ENCODE measurements around the gene MED9. TPM values are rescaled to one million over a fixed set of nuclear protein-coding genes. Genes with fewer than 3 reads are reported as not detected.

MED9 gene
- total and polyA plus RNA-seq, 2 of the 4 experiments (the other 2 are of a cell fraction) = 6.1 to 10.1 TPM

DNA sequence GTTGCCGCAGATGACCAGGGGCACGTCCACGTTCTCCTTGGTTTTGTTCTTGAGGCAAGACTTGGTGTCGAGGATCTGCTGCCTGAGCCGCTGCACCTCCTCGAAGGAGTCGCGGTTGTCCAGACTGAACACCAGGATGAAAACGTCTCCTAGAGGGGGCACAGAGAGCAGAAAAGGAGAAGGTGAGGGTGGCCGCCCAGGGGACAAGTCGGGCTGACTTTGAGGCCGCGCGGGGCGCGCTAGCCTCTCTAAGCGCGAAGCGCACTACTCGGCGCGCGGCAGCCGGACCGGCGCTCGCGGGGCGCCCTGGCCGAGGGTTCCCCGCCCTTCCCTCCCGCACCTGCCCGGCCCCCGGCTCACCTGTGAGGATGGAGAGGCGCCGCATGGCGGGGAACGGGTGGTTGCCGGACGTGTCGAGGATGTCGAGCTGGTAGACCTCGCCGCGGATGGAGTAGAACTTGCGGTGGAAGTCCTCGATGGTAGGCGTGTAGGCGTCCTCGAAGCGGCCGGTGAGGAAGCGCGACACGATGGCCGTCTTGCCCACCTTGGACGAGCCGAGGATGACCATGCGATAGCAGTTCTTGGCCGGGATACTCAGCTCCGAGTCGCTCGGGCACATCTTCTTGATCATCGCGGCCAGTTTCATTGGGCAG, 18.9 kb downstream of the MED9 start:
- Histone ChIP-seq H2BK15ac (ENCODE audit: low read depth, low read length) (no peak overlapping the region), H4K91ac (ENCODE audit: insufficient read depth, low read depth, low read length) (no peak overlapping the region), H2BK120ac (ENCODE audit: low read depth, low read length) (no peak overlapping the region), H2AK5ac (ENCODE audit: low read depth, low read length) (peak overlapping the region; percentile 88), H2AFZ (replicated peaks; ENCODE audit: low read length, poor library complexity) (peak overlapping the region; percentile 93), H4K5ac (ENCODE audit: low read depth, low read length) (peak overlapping the region; percentile 9; the same call in 1 of the 2 replicates), H2AK9ac (replicated peaks; ENCODE audit: low read depth, low read length, poor library complexity) (peak overlapping the region; percentile 92), H3K56ac (ENCODE audit: extremely low read depth, insufficient read depth, low read length) (no peak overlapping the region), H3K9me1 (ENCODE audit: insufficient read depth, low read length) (no peaks in the 10 kb centered on the region), H2BK5ac (ENCODE audit: low read depth, low read length, poor library complexity, severe bottlenecking) (no peak overlapping the region), H4K8ac (ENCODE audit: low read depth in 2 of 2, low read length in 2 of 2) (peak overlapping the region; percentile 27 to 61; a peak in 3 of 4 replicates), H3K9ac (ENCODE audit: low read depth, low read length) (peak overlapping the region; percentile 55), H3K27ac (ENCODE audit: insufficient read depth, low read length) (no peak overlapping the region; the same call in 1 of the 2 replicates), H3K18ac (ENCODE audit: low read depth, low read length) (no peak overlapping the region), H3K4ac (ENCODE audit: low read depth, low read length) (peak overlapping the region; percentile 2; the same call in 1 of the 2 replicates), H3K14ac (replicated peaks; ENCODE audit: low read depth, low read length) (peak overlapping the region; percentile 63; the same call in 1 of the 2 replicates), H3K23ac (ENCODE audit: low read depth, low read length) (peak overlapping the region; percentile 97), H3K9me3 (ENCODE audit: control insufficient read depth, insufficient read depth, low read length) (no peaks in the 10 kb centered on the region; the same call in 1 of the 2 replicates), H3K27me3 (ENCODE audit: control insufficient read depth, insufficient read depth, low read length) (peaks cover 3% of the 10 kb centered on the region; the same call in 1 of the 2 replicates), H3K4me3 (ENCODE audit: insufficient read depth, low read depth, low read length) (peak overlapping the region; percentile 52), H4K20me1 (ENCODE audit: insufficient read depth, low read length) (peaks cover 7% of the 10 kb centered on the region; the same call in 1 of the 2 replicates), H3K36me3 (ENCODE audit: control insufficient read depth, insufficient read depth, low read length) (peaks cover 17% of the 10 kb centered on the region; the same call in 1 of the 2 replicates), H3K79me1 (ENCODE audit: low read depth in 1 of 2, low read length in 2 of 2) (peaks cover 7 to 10% of the 10 kb centered on the region in 2 experiments; a peak in 2 of 4 replicates), H3K4me2 (ENCODE audit: low read depth, low read length) (peak overlapping the region; percentile 84), H2BK20ac (ENCODE audit: low read depth, low read length) (peak overlapping the region; percentile 38; the same call in 1 of the 2 replicates), H3K4me1 (ENCODE audit: control insufficient read depth, insufficient read depth, low read length) (peaks cover 7% of the 10 kb centered on the region; the same call in 1 of the 2 replicates)
- DNase-seq (peak; percentile 4), ATAC-seq (ENCODE audit: low read depth) (no peak)
- CTCF ChIA-PET = interaction anchor here (0.6 to 2.1 kb wide), 10 partner anchors 56 to 153 kb away, joined by 3 to 13 read pairs (median 3); no protein-coding TSS in a partner anchor
- 7% methylated on average over 24 of the region's 65 CpGs; no CpG with 5 or more reads in 1 of the 2 experiments for WGBS, 2 experiments (ENCODE audit: extremely low coverage in 2 of 2, insufficient read length in 1 of 2)
- TF ChIP-seq RCOR1 (IDR thresholded peaks at IDR 0.05; ENCODE audit: insufficient replicate concordance, low read length) = no peak
- no peak for TF ChIP-seq MAZ (IDR thresholded peaks at IDR 0.05; ENCODE audit: borderline replicate concordance, low read depth, low read length)
- TF ChIP-seq POLR2A (IDR thresholded peaks at IDR 0.05; ENCODE audit: low read depth, low read length) = no peak
- in situ Hi-C loops (cut with MboI; ENCODE audit: low sequenced_read_pairs) (loop anchor here (5.0 kb wide), 2 partner anchors 138 to 147 kb away; no protein-coding TSS in a partner anchor), intact Hi-C loops (cut with micrococcal nuclease) (loop anchor here (1.0 to 5.0 kb wide), 2 partner anchors 117 to 139 kb away; no protein-coding TSS in a partner anchor), dilution Hi-C loops (cut with HindIII; ENCODE audit: low sequenced_read_pairs, unreplicated experiment) (no loop called here)
- no TSS peak for BruUV-seq (replicated peaks)
- POLR2A ChIA-PET (ENCODE audit: unreplicated experiment) = interaction anchor here (1.0 kb wide), 1 partner anchor 16 kb away, joined by 4 read pairs; no protein-coding TSS in a partner anchor
